Liver (tissue), 9 donors: Measurements from ENCODE around the gene PEBP1. TPM values are rescaled to one million over a fixed set of nuclear protein-coding genes. Genes with fewer than 3 reads are reported as not detected.

Experiments used
- DNase-seq: peaks from one replicate; pipeline ENCODE4 v3.0.0-alpha.2; 2017; ENCODE audit warnings: low spot score
- H3K27ac ChIP-seq, 2 donors: one replicate each; pipeline ENCODE4 v1.7.0; 2013; ENCODE audit warnings: inconsistent platforms in 2 of 2, low read length in 2 of 2, control low read depth in 1 of 2, low read depth in 1 of 2, mild to moderate bottlenecking in 1 of 2
- H3K27me3 ChIP-seq, 4 donors: one replicate each; pipeline versions ENCODE4 v1.6.1 to v1.7.0; 2013; ENCODE audit warnings: low read length in 3 of 4, inconsistent platforms in 1 of 4, mild to moderate bottlenecking in 1 of 4, moderate library complexity in 1 of 4; ENCODE audit not compliant: control insufficient read depth in 4 of 4, insufficient read depth in 4 of 4
- H3K36me3 ChIP-seq, 4 donors: one replicate each; pipeline versions ENCODE4 v1.6.1 to v1.7.0; 2013; ENCODE audit warnings: low read length in 3 of 4, mild to moderate bottlenecking in 3 of 4, low read depth in 1 of 4, moderate library complexity in 1 of 4; ENCODE audit not compliant: control insufficient read depth in 4 of 4, insufficient read depth in 3 of 4
- H3K4me1 ChIP-seq, 4 donors: one replicate each; pipeline versions ENCODE4 v1.6.1 to v1.7.0; 2013; ENCODE audit warnings: low read length in 3 of 4, mild to moderate bottlenecking in 3 of 4, moderate library complexity in 1 of 4; ENCODE audit not compliant: control insufficient read depth in 4 of 4, insufficient read depth in 4 of 4
- H3K4me3 ChIP-seq, 3 donors: one replicate each; pipeline versions ENCODE4 v1.6.1 to v1.7.0; 2013; ENCODE audit warnings: low read length in 3 of 3, control low read depth in 1 of 3, low read depth in 1 of 3, mild to moderate bottlenecking in 1 of 3
- H3K9ac ChIP-seq, 2 donors: one replicate each; pipeline ENCODE4 v1.7.0; 2013; ENCODE audit warnings: low read length in 2 of 2, mild to moderate bottlenecking in 2 of 2, moderate library complexity in 2 of 2, control low read depth in 1 of 2, low read depth in 1 of 2
- H3K9me3 ChIP-seq, 4 donors: one replicate each; pipeline versions ENCODE4 v1.6.1 to v1.7.0; 2013; ENCODE audit warnings: low read length in 3 of 4; ENCODE audit not compliant: control insufficient read depth in 4 of 4
- EGR1 ChIP-seq, 2 donors: IDR thresholded peaks; 2 replicates each; pipeline ENCODE4 v1.6.1; 2016 to 2018; ENCODE audit warnings: antibody characterized with exemption in 2 of 2, low read depth in 2 of 2
- FOXA2 ChIP-seq: IDR thresholded peaks from 2 replicates; pipeline ENCODE4 v1.6.1; 2016; ENCODE audit warnings: antibody characterized with exemption
- GABPA ChIP-seq, 2 donors: IDR thresholded peaks in 1 of 2; conservative IDR thresholded peaks in 1 of 2; 2 replicates each; pipeline ENCODE4 v1.6.1; 2016; ENCODE audit warnings: antibody characterized with exemption in 2 of 2, mild to moderate bottlenecking in 1 of 2, moderate library complexity in 1 of 2
- HNF4G ChIP-seq: IDR thresholded peaks from 2 replicates; pipeline ENCODE4 v1.6.1; 2016; ENCODE audit warnings: antibody characterized with exemption
- MAX ChIP-seq: IDR thresholded peaks from 2 replicates; pipeline ENCODE4 v1.6.1; 2016; ENCODE audit warnings: antibody characterized with exemption
- NR2F2 ChIP-seq: IDR thresholded peaks from 2 replicates; pipeline ENCODE4 v1.6.1; 2016; ENCODE audit warnings: antibody characterized with exemption
- RXRA ChIP-seq, 2 donors: IDR thresholded peaks; 2 replicates each; pipeline ENCODE4 v1.6.1; 2017 to 2018; ENCODE audit warnings: antibody characterized with exemption in 2 of 2, mild to moderate bottlenecking in 1 of 2
- SP1 ChIP-seq: IDR thresholded peaks from 2 replicates; pipeline ENCODE4 v1.6.1; 2018; ENCODE audit warnings: antibody characterized with exemption, mild to moderate bottlenecking
- TAF1 ChIP-seq: conservative IDR thresholded peaks from 2 replicates; pipeline ENCODE4 v1.6.1; 2016; ENCODE audit warnings: antibody characterized with exemption, mild to moderate bottlenecking
- YY1 ChIP-seq: IDR thresholded peaks from 2 replicates; pipeline ENCODE4 v1.6.1; 2016; ENCODE audit warnings: antibody characterized with exemption, mild to moderate bottlenecking
- WGBS: extraction: QIAGEN DNeasy Blood & Tissue Kit; methylation state at CpG from one replicate; pipeline ENCODE4 v1.1.7; 2013; 5-methylcytosine and 5-hydroxymethylcytosine counted together
- polyA plus RNA-seq, 2 donors: library from polyadenylated mRNA; stranded (reverse) in 1 of 2; unstranded in 1 of 2; fragments of 200-250 nt in 1 of 2; fragments of >200 nt in 1 of 2; fragmentation: Nextera tagmentation in 1 of 2; extraction: Ambion mirVana in 1 of 2; gene quantifications; one replicate each; pipeline versions ENCODE4 v1.2.1 to v1.2.3, GENCODE V29; 2013 to 2015
- total RNA-seq, 2 donors: library from RNA; depleted of rRNA; stranded (reverse); fragments of >200 nt; gene quantifications; one replicate each; pipeline ENCODE4 v1.2.3, GENCODE V29; 2014
- TF ChIP-seq, protein P1 (sequence below): IDR thresholded peaks from 2 replicates; pipeline ENCODE4 v1.6.1; 2016; ENCODE audit warnings: antibody characterized with exemption, mild to moderate bottlenecking
- TF ChIP-seq, protein P2 (sequence below): IDR thresholded peaks from 2 replicates; pipeline ENCODE4 v1.6.1; 2016; ENCODE audit warnings: antibody characterized with exemption
- TF ChIP-seq, protein P3 (sequence below): IDR thresholded peaks from 2 replicates; pipeline ENCODE4 v1.6.1; 2016; ENCODE audit warnings: antibody characterized with exemption
- donor health status: healthy.
- donor health status: healthy.
- donor health status: healthy.
- donor health status: healthy.
- donor health status: healthy.

The PEBP1 gene
- total and polyA plus RNA-seq, 4 donors, result 478 to 1,937 (median 635) TPM

DNA sequence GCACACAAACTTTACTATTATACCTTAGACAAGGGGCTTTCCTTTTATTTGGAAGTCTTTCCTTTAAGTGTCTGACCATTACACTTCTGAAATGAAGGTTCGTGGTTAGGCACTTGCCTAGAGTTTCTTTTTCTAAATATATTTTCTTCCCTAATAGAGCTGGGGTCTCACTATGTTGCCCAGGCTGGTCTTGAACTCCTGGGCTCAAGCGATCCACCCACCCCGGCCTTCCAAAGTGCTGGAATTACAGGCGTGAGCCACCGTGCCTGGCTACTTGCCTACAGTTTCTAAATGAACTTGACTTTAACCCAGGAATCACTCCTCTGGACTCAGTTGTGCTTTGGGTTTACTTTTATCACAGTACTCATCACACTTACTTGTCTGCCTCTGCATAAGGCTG, 57.6 kb downstream of the PEBP1 start:
- no peaks in the 10 kb centered on the region for H3K9me3 ChIP-seq
- H3K36me3 ChIP-seq, result peaks cover 0 to 11% (median 9%) of the 10 kb centered on the region in 4 donors
- no peaks in the 10 kb centered on the region for H3K4me1 ChIP-seq
- no peak overlapping the region for H3K27ac ChIP-seq
- H3K27me3 ChIP-seq, result no peaks in the 10 kb centered on the region
- 70% methylated on average over 5 of the region's 5 CpGs for WGBS
- TF ChIP-seq NR2F2, result no peak
- no peak for TF ChIP-seq MAX
- TF ChIP-seq FOXA2, result no peak
- no peak for TF ChIP-seq GABPA (IDR thresholded peaks at IDR 0.05 in 1 of 2, conservative IDR thresholded peaks at IDR 0.05 in 1 of 2)
- no peak for TF ChIP-seq EGR1 (IDR thresholded peaks at IDR 0.05; ENCODE audit: low read depth in 2 of 2)
- TF ChIP-seq HNF4G, result no peak
- no peak for TF ChIP-seq SP1
- TF ChIP-seq, protein P1, sequence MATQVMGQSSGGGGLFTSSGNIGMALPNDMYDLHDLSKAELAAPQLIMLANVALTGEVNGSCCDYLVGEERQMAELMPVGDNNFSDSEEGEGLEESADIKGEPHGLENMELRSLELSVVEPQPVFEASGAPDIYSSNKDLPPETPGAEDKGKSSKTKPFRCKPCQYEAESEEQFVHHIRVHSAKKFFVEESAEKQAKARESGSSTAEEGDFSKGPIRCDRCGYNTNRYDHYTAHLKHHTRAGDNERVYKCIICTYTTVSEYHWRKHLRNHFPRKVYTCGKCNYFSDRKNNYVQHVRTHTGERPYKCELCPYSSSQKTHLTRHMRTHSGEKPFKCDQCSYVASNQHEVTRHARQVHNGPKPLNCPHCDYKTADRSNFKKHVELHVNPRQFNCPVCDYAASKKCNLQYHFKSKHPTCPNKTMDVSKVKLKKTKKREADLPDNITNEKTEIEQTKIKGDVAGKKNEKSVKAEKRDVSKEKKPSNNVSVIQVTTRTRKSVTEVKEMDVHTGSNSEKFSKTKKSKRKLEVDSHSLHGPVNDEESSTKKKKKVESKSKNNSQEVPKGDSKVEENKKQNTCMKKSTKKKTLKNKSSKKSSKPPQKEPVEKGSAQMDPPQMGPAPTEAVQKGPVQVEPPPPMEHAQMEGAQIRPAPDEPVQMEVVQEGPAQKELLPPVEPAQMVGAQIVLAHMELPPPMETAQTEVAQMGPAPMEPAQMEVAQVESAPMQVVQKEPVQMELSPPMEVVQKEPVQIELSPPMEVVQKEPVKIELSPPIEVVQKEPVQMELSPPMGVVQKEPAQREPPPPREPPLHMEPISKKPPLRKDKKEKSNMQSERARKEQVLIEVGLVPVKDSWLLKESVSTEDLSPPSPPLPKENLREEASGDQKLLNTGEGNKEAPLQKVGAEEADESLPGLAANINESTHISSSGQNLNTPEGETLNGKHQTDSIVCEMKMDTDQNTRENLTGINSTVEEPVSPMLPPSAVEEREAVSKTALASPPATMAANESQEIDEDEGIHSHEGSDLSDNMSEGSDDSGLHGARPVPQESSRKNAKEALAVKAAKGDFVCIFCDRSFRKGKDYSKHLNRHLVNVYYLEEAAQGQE, result no peak
- TF ChIP-seq RXRA (IDR thresholded peaks at IDR 0.05), result no peak
- no peak for TF ChIP-seq YY1
- TF ChIP-seq, protein P2, sequence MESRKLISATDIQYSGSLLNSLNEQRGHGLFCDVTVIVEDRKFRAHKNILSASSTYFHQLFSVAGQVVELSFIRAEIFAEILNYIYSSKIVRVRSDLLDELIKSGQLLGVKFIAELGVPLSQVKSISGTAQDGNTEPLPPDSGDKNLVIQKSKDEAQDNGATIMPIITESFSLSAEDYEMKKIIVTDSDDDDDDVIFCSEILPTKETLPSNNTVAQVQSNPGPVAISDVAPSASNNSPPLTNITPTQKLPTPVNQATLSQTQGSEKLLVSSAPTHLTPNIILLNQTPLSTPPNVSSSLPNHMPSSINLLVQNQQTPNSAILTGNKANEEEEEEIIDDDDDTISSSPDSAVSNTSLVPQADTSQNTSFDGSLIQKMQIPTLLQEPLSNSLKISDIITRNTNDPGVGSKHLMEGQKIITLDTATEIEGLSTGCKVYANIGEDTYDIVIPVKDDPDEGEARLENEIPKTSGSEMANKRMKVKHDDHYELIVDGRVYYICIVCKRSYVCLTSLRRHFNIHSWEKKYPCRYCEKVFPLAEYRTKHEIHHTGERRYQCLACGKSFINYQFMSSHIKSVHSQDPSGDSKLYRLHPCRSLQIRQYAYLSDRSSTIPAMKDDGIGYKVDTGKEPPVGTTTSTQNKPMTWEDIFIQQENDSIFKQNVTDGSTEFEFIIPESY, result no peak
- TF ChIP-seq TAF1, result no peak
- TF ChIP-seq, protein P3, sequence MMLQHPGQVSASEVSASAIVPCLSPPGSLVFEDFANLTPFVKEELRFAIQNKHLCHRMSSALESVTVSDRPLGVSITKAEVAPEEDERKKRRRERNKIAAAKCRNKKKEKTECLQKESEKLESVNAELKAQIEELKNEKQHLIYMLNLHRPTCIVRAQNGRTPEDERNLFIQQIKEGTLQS, result no peak
- no peak for DNase-seq
- H3K9ac ChIP-seq, result no peak overlapping the region
- H3K4me3 ChIP-seq, result no peak overlapping the region

GRCh38 chr12:118193958-118194357, 58.0 kb downstream of the PEBP1 start:
- TF ChIP-seq YY1 (no peak), SP1 (no peak), HNF4G (no peak), FOXA2 (no peak)
- TF ChIP-seq, protein P1, result no peak
- H3K27me3 ChIP-seq, result no peaks in the 10 kb centered on the region
- H3K9me3 ChIP-seq, result no peaks in the 10 kb centered on the region
- no peak overlapping the region for H3K27ac ChIP-seq
- H3K4me1 ChIP-seq, result no peaks in the 10 kb centered on the region
- H3K9ac ChIP-seq, result no peak overlapping the region
- no peak for DNase-seq
- no peak overlapping the region for H3K4me3 ChIP-seq
- WGBS, result 95% methylated on average over 6 of the region's 6 CpGs
- peaks cover 0 to 16% (median 12%) of the 10 kb centered on the region in 4 donors for H3K36me3 ChIP-seq

Other genes starting within 250 kb of the PEBP1 start
- gene KSR2, start 167.1 kb upstream of the PEBP1 start, total RNA-seq, result under 1 TPM; under 0.01 TPM
- gene KSR2, start 167.1 kb upstream of the PEBP1 start, polyA plus RNA-seq, result under 1 TPM in 1 of 2 donors, not detected in 1; 0.02 TPM
- gene RFC5, start 119.4 kb upstream of the PEBP1 start, total RNA-seq, result 10 to 100 TPM in 1 of 2 donors, 1 to 10 TPM in 1; 7.4 to 26.4 TPM
- gene RFC5, start 119.4 kb upstream of the PEBP1 start, polyA plus RNA-seq, result 1 to 10 TPM; 5.4 to 6.0 TPM
- gene WSB2, start 74.9 kb upstream of the PEBP1 start, total RNA-seq, result 10 to 100 TPM; 25.7 to 41.7 TPM
- gene WSB2, start 74.9 kb upstream of the PEBP1 start, polyA plus RNA-seq, result 10 to 100 TPM; 20.4 to 31.0 TPM
- gene VSIG10, start 32.1 kb upstream of the PEBP1 start, total RNA-seq, result 10 to 100 TPM in 1 of 2 donors, 1 to 10 TPM in 1; 9.8 to 16.4 TPM
- gene VSIG10, start 32.1 kb upstream of the PEBP1 start, polyA plus RNA-seq, result 10 to 100 TPM; 11.2 to 12.2 TPM
- 10 to 100 TPM; 13.6 to 28.6 TPM for gene TAOK3, start 236.8 kb downstream of the PEBP1 start, total RNA-seq
- 10 to 100 TPM in 1 of 2 donors, 1 to 10 TPM in 1; 6.7 to 25.3 TPM for gene TAOK3, start 236.8 kb downstream of the PEBP1 start, polyA plus RNA-seq
- gene SUDS3, start 240.4 kb downstream of the PEBP1 start, total RNA-seq, result 10 to 100 TPM; 17.4 to 22.8 TPM
- 1 to 10 TPM; 6.7 to 7.2 TPM for gene SUDS3, start 240.4 kb downstream of the PEBP1 start, polyA plus RNA-seq